ENCODE measurements around the gene SLC27A5. TPM values are rescaled to one million over a fixed set of nuclear protein-coding genes. Genes with fewer than 3 reads are reported as not detected.

SLC27A5 gene
- total and polyA plus RNA-seq, 2 of the 13 experiments (the other 11 are each of a cell fraction or from before 2014, with no cell fraction given) = 30.3 to 40.2 TPM

DNA sequence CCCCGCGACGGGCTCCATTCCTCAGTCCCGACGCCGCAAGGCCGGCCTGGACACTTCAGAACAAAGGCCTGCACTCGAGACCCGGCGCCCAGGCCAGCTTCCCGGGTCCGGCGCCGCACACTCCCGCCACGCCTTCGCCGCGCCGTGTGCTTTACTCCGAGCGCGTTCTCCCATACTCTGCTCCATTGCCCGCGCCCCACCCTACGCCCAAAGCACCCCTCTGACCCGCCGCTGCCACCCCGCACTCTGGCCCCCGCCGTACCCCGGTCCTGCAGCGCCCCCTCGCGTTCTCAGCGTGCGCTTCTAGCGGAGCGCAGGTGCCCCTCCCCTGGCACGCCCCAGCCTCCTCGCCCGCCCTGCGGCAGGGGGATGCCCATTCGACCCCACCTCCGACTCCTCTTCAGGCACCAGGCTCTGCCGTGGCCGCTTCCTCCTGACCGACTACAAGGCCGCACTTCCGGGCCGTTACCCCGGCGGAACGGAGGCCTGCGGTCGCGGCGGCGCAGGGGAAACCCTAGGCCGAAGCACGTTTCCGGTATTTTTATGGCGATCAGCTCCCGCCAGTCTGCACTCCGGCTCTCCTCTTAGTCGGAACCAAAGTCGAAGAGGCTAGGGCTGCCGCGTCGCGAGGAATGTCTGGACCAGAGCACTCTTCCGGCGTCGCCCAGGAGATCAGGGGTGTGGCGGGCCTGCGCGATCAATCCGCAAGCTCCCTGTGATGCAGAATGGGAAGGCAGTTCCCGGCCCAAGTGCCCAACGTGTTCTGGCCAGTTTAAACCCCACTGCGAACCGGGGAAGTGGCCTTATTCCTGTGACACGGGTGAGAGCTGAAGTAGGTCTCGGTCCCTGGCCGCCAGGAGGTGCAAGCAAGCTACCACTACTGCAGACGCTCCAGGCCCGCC lies 7.8 kb upstream of the SLC27A5 start, which contains the start of gene ZBTB45 (continued):
- TF ChIP-seq CBX5 (CRISPR knock-in tag; IDR thresholded peaks at IDR 0.05; ENCODE audit: borderline replicate concordance) = peak; percentile 97; the same call in 1 of the 2 replicates
- no peak for TF ChIP-seq ATF3 (CRISPR knock-in tag; IDR thresholded peaks at IDR 0.05)
- peak; percentile 39; the same call in 1 of the 2 replicates for TF ChIP-seq HMG20A (CRISPR knock-in tag; IDR thresholded peaks at IDR 0.05; ENCODE audit: borderline replicate concordance)
- TF ChIP-seq ZMYM3 (CRISPR knock-in tag; IDR thresholded peaks at IDR 0.05) = peak; percentile 76; the same call in 1 of the 2 replicates
- peak; percentile 78 for TF ChIP-seq ISL2 (CRISPR knock-in tag; IDR thresholded peaks at IDR 0.05)
- peak; percentile 91 for TF ChIP-seq ZNF138 (CRISPR knock-in tag; IDR thresholded peaks at IDR 0.05; ENCODE audit: low read depth)
- TF ChIP-seq, protein P1, sequence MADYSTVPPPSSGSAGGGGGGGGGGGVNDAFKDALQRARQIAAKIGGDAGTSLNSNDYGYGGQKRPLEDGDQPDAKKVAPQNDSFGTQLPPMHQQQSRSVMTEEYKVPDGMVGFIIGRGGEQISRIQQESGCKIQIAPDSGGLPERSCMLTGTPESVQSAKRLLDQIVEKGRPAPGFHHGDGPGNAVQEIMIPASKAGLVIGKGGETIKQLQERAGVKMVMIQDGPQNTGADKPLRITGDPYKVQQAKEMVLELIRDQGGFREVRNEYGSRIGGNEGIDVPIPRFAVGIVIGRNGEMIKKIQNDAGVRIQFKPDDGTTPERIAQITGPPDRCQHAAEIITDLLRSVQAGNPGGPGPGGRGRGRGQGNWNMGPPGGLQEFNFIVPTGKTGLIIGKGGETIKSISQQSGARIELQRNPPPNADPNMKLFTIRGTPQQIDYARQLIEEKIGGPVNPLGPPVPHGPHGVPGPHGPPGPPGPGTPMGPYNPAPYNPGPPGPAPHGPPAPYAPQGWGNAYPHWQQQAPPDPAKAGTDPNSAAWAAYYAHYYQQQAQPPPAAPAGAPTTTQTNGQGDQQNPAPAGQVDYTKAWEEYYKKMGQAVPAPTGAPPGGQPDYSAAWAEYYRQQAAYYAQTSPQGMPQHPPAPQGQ (CRISPR knock-in tag; IDR thresholded peaks at IDR 0.05; ENCODE audit: borderline replicate concordance) = peak; percentile 37; the same call in 1 of the 2 replicates
- TF ChIP-seq ZNF331 (CRISPR knock-in tag; IDR thresholded peaks at IDR 0.05) = peak; percentile 95
- TF ChIP-seq KLF15 (CRISPR knock-in tag; IDR thresholded peaks at IDR 0.05; ENCODE audit: borderline replicate concordance) = peak; percentile 89; the same call in 1 of the 2 replicates
- TF ChIP-seq ZNF605 (CRISPR knock-in tag; IDR thresholded peaks at IDR 0.05) = no peak
- peak; percentile 95 for TF ChIP-seq ZFP82 (CRISPR knock-in tag; IDR thresholded peaks at IDR 0.05; ENCODE audit: borderline replicate concordance)
- peak; percentile 96 for TF ChIP-seq ZNF547 (CRISPR knock-in tag; IDR thresholded peaks at IDR 0.05)
- TF ChIP-seq NFATC3 (CRISPR knock-in tag; IDR thresholded peaks at IDR 0.05) = peak; percentile 96; the same call in 1 of the 2 replicates
- TF ChIP-seq TCF12 (IDR thresholded peaks at IDR 0.05) = no peak
- 0 out of 2 replicates have a peak, but pooled peaks have one; percentile 79 for TF ChIP-seq TCF12 (CRISPR knock-in tag; IDR thresholded peaks at IDR 0.05)
- TF ChIP-seq ZZZ3 (CRISPR knock-in tag; IDR thresholded peaks at IDR 0.05; ENCODE audit: borderline replicate concordance) = peak; percentile 96; the same call in 1 of the 2 replicates
- TF ChIP-seq ZMAT3 (CRISPR knock-in tag; conservative IDR thresholded peaks at IDR 0.05) = no peak; the same call in 1 of the 2 replicates
- TF ChIP-seq ZNF674 (CRISPR knock-in tag; IDR thresholded peaks at IDR 0.05; ENCODE audit: low read depth) = peak; percentile 81; the same call in 1 of the 2 replicates
- peak; percentile 88; the same call in 1 of the 2 replicates for TF ChIP-seq ZNF850 (CRISPR knock-in tag; conservative IDR thresholded peaks at IDR 0.05)
- peak; percentile 76 for TF ChIP-seq ATF1 (CRISPR knock-in tag; IDR thresholded peaks at IDR 0.05)
- TF ChIP-seq MTA3 (CRISPR knock-in tag; IDR thresholded peaks at IDR 0.05) = no peak
- TF ChIP-seq, protein P2, sequence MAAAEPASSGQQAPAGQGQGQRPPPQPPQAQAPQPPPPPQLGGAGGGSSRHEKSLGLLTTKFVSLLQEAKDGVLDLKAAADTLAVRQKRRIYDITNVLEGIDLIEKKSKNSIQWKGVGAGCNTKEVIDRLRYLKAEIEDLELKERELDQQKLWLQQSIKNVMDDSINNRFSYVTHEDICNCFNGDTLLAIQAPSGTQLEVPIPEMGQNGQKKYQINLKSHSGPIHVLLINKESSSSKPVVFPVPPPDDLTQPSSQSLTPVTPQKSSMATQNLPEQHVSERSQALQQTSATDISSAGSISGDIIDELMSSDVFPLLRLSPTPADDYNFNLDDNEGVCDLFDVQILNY (CRISPR knock-in tag; conservative IDR thresholded peaks at IDR 0.05) = peak; percentile 58
- TF ChIP-seq SMARCC2 (IDR thresholded peaks at IDR 0.05) = no peak
- no peak for TF ChIP-seq ZNF282 (IDR thresholded peaks at IDR 0.05; ENCODE audit: partially characterized antibody)
- TF ChIP-seq PRPF4 (IDR thresholded peaks at IDR 0.05; ENCODE audit: low read depth, low read length, poor library complexity, severe bottlenecking) = peak; percentile 55

All from HepG2 (cell line).